Activated CD4-positive, alpha-beta T cell treated with anti-CD3 and anti-CD28 coated beads, Interleukin-2, amount 10 ng/mL, durations not matched to agents 7 days and 5 days (primary cell): ENCODE measurements around the gene GRK7. TPM values are rescaled to one million over a fixed set of nuclear protein-coding genes. Genes with fewer than 3 reads are reported as not detected.

Experiments used
- CTCF ChIA-PET: fragments of 350-600 bp; sonication (Branson Sonifier 250); formaldehyde crosslinking; loops from one replicate; lab custom pipeline; 2021; ENCODE audit warnings: antibody characterized with exemption; lab: Charles Lee
- POLR2A ChIA-PET: fragments of 350-600 bp; sonication (Branson Sonifier 250); formaldehyde crosslinking; loops from one replicate; lab custom pipeline; 2021; ENCODE audit warnings: antibody characterized with exemption; lab: Charles Lee
- DNase-seq: peaks from one replicate; pipeline ENCODE4 v3.0.0-alpha.2; 2020
- H3K27ac Mint-ChIP-seq: one replicate; pipeline ENCODE4 v1.8.0; 2021; ENCODE audit warnings: mild to moderate bottlenecking, moderate library complexity, mixed read lengths
- H3K27me3 Mint-ChIP-seq: one replicate; pipeline ENCODE4 v1.8.0; 2021; ENCODE audit warnings: mixed read lengths
- H3K36me3 Mint-ChIP-seq: one replicate; pipeline ENCODE4 v1.8.0; 2021; ENCODE audit warnings: low read depth, mixed read lengths
- H3K4me1 Mint-ChIP-seq: one replicate; pipeline ENCODE4 v1.8.0; 2021; ENCODE audit warnings: mixed read lengths
- H3K4me3 Mint-ChIP-seq: one replicate; pipeline ENCODE4 v1.8.0; 2021; ENCODE audit warnings: mild to moderate bottlenecking, moderate library complexity, mixed read lengths
- H3K9me3 Mint-ChIP-seq: one replicate; pipeline ENCODE4 v1.8.0; 2021; ENCODE audit warnings: mixed read lengths
- total RNA-seq, 2 experiments: library from RNA; stranded (reverse); gene quantifications; one replicate each; pipeline ENCODE4 v1.2.3, GENCODE V29; 2021

GRK7 gene
- total RNA-seq, 2 experiments from 2014 or later = not detected

- Mint-ChIP-seq H3K36me3 (no peaks in the 10 kb centered on the region), H3K27me3 (no peaks in the 10 kb centered on the region), H3K27ac (no peak overlapping the region), H3K4me1 (peaks cover 13% of the 10 kb centered on the region), H3K9me3 (no peaks in the 10 kb centered on the region), H3K4me3 (no peak overlapping the region)
- DNase-seq = no peak
- ChIA-PET CTCF (interaction anchor here (1.5 to 1.8 kb wide), 2 partner anchors 10 to 26 kb away, joined by 4 to 6 read pairs; partner anchors contain the start of gene RNF7), POLR2A (no interaction called here)
Measured at GRCh38 chr3:141764465-141764864, 1.3 kb downstream of the GRK7 start.

GRCh38 chr3:141764986-141765385 is 1.8 kb downstream of the GRK7 start:
- POLR2A ChIA-PET = no interaction called here
- no peak for DNase-seq
- CTCF ChIA-PET = interaction anchor here (1.1 to 1.4 kb wide), 3 partner anchors 13 to 74 kb away, joined by 3 read pairs; no protein-coding TSS in a partner anchor

GRCh38 chr3:141767066-141767465 is 3.9 kb downstream of the GRK7 start:
- CTCF ChIA-PET = interaction anchor here (0.5 to 1.3 kb wide), 3 partner anchors 23 to 37 kb away, joined by 3 to 4 read pairs (median 4); no protein-coding TSS in a partner anchor
- H3K27me3 Mint-ChIP-seq = no peaks in the 10 kb centered on the region
- H3K9me3 Mint-ChIP-seq = no peaks in the 10 kb centered on the region
- no peaks in the 10 kb centered on the region for H3K36me3 Mint-ChIP-seq
- POLR2A ChIA-PET = no interaction called here
- H3K4me3 Mint-ChIP-seq = no peak overlapping the region
- H3K27ac Mint-ChIP-seq = no peak overlapping the region
- no peak for DNase-seq
- H3K4me1 Mint-ChIP-seq = peaks cover 13% of the 10 kb centered on the region

More at GRCh38 chr3:141764986-141765385, 1.8 kb downstream of the GRK7 start:
- Mint-ChIP-seq H3K9me3 (no peaks in the 10 kb centered on the region), H3K36me3 (no peaks in the 10 kb centered on the region), H3K4me1 (peaks cover 13% of the 10 kb centered on the region), H3K27ac (no peak overlapping the region), H3K4me3 (no peak overlapping the region), H3K27me3 (no peaks in the 10 kb centered on the region)

- Mint-ChIP-seq H3K27ac (no peak overlapping the region), H3K9me3 (no peaks in the 10 kb centered on the region), H3K27me3 (no peaks in the 10 kb centered on the region), H3K4me1 (peaks cover 13% of the 10 kb centered on the region), H3K4me3 (no peak overlapping the region), H3K36me3 (no peaks in the 10 kb centered on the region)
- ChIA-PET CTCF (interaction anchor here (0.8 to 1.2 kb wide), 2 partner anchors 19 kb away, joined by 3 to 4 read pairs; no protein-coding TSS in a partner anchor), POLR2A (no interaction called here)
- DNase-seq = no peak
Measured at GRCh38 chr3:141769221-141769894, 6.2 kb downstream of the GRK7 start.

GRCh38 chr3:141773676-141774075 is 10.5 kb downstream of the GRK7 start:
- no peaks in the 10 kb centered on the region for H3K36me3 Mint-ChIP-seq
- no peak overlapping the region for H3K4me3 Mint-ChIP-seq
- H3K9me3 Mint-ChIP-seq = no peaks in the 10 kb centered on the region
- no peak overlapping the region for H3K27ac Mint-ChIP-seq
- no peak for DNase-seq
- ChIA-PET POLR2A (no interaction called here), CTCF (interaction anchor here (0.6 kb wide), 1 partner anchor 751 kb away, joined by 3 read pairs; no protein-coding TSS in a partner anchor)
- H3K27me3 Mint-ChIP-seq = no peaks in the 10 kb centered on the region
- peaks cover under 1% of the 10 kb centered on the region for H3K4me1 Mint-ChIP-seq

GRCh38 chr3:141776376-141776775 is 13.2 kb downstream of the GRK7 start:
- H3K4me3 Mint-ChIP-seq = no peak overlapping the region
- H3K27ac Mint-ChIP-seq = no peak overlapping the region
- DNase-seq = no peak
- POLR2A ChIA-PET = no interaction called here
- no peaks in the 10 kb centered on the region for H3K36me3 Mint-ChIP-seq
- no peaks in the 10 kb centered on the region for H3K4me1 Mint-ChIP-seq
- no peaks in the 10 kb centered on the region for H3K9me3 Mint-ChIP-seq
- CTCF ChIA-PET = no interaction called here
- no peaks in the 10 kb centered on the region for H3K27me3 Mint-ChIP-seq

GRCh38 chr3:141776885-141777284 is 13.7 kb downstream of the GRK7 start:
- no peak for DNase-seq
- H3K27ac Mint-ChIP-seq = no peak overlapping the region
- no peaks in the 10 kb centered on the region for H3K9me3 Mint-ChIP-seq
- no peaks in the 10 kb centered on the region for H3K4me1 Mint-ChIP-seq
- no peaks in the 10 kb centered on the region for H3K36me3 Mint-ChIP-seq
- no peak overlapping the region for H3K4me3 Mint-ChIP-seq
- ChIA-PET CTCF (no interaction called here), POLR2A (no interaction called here)
- H3K27me3 Mint-ChIP-seq = no peaks in the 10 kb centered on the region

GRCh38 chr3:141777957-141778813 is 15.0 kb downstream of the GRK7 start:
- no peak overlapping the region for H3K4me3 Mint-ChIP-seq
- H3K27ac Mint-ChIP-seq = no peak overlapping the region
- DNase-seq = no peak
- no peaks in the 10 kb centered on the region for H3K9me3 Mint-ChIP-seq
- no peaks in the 10 kb centered on the region for H3K27me3 Mint-ChIP-seq
- CTCF ChIA-PET = interaction anchor here (1.0 to 1.1 kb wide), 2 partner anchors 13 to 97 kb away, joined by 3 read pairs; no protein-coding TSS in a partner anchor
- POLR2A ChIA-PET = no interaction called here
- H3K36me3 Mint-ChIP-seq = no peaks in the 10 kb centered on the region
- H3K4me1 Mint-ChIP-seq = no peaks in the 10 kb centered on the region

GRCh38 chr3:141779667-141780066 is 16.5 kb downstream of the GRK7 start:
- CTCF ChIA-PET = interaction anchor here (0.6 kb wide), 1 partner anchor 102 kb away, joined by 3 read pairs; no protein-coding TSS in a partner anchor
- no peak overlapping the region for H3K27ac Mint-ChIP-seq
- no peaks in the 10 kb centered on the region for H3K9me3 Mint-ChIP-seq
- no peaks in the 10 kb centered on the region for H3K4me1 Mint-ChIP-seq
- no peaks in the 10 kb centered on the region for H3K36me3 Mint-ChIP-seq
- no peak overlapping the region for H3K4me3 Mint-ChIP-seq
- POLR2A ChIA-PET = no interaction called here
- no peak for DNase-seq
- no peaks in the 10 kb centered on the region for H3K27me3 Mint-ChIP-seq

- H3K36me3 Mint-ChIP-seq = no peaks in the 10 kb centered on the region
- no peaks in the 10 kb centered on the region for H3K27me3 Mint-ChIP-seq
- ChIA-PET POLR2A (no interaction called here), CTCF (interaction anchor here (0.7 to 1.2 kb wide), 3 partner anchors 17 to 93 kb away, joined by 3 read pairs; no protein-coding TSS in a partner anchor)
- DNase-seq = no peak
- H3K4me1 Mint-ChIP-seq = no peaks in the 10 kb centered on the region
- H3K9me3 Mint-ChIP-seq = no peaks in the 10 kb centered on the region
- no peak overlapping the region for H3K27ac Mint-ChIP-seq
- no peak overlapping the region for H3K4me3 Mint-ChIP-seq
Measured at GRCh38 chr3:141782386-141782932, 19.3 kb downstream of the GRK7 start.

GRCh38 chr3:141783632-141784031 is 20.4 kb downstream of the GRK7 start:
- CTCF ChIA-PET = interaction anchor here (1.2 to 1.3 kb wide), 3 partner anchors 14 to 92 kb away, joined by 3 to 4 read pairs (median 3); partner anchors contain the start of gene RNF7
- Mint-ChIP-seq H3K4me3 (no peak overlapping the region), H3K36me3 (no peaks in the 10 kb centered on the region), H3K9me3 (no peaks in the 10 kb centered on the region), H3K27ac (no peak overlapping the region), H3K4me1 (peaks cover 2% of the 10 kb centered on the region), H3K27me3 (no peaks in the 10 kb centered on the region)
- DNase-seq = no peak
- POLR2A ChIA-PET = no interaction called here

GRCh38 chr3:141784096-141784495 is 20.9 kb downstream of the GRK7 start:
- ChIA-PET POLR2A (no interaction called here), CTCF (interaction anchor here (1.3 kb wide), 3 partner anchors 13 to 91 kb away, joined by 3 to 4 read pairs (median 3); partner anchors contain the start of gene RNF7)
- Mint-ChIP-seq H3K27me3 (no peaks in the 10 kb centered on the region), H3K36me3 (no peaks in the 10 kb centered on the region), H3K27ac (no peak overlapping the region), H3K4me1 (peaks cover 2% of the 10 kb centered on the region), H3K4me3 (no peak overlapping the region), H3K9me3 (no peaks in the 10 kb centered on the region)
- no peak for DNase-seq
